Esophagus muscularis mucosa (tissue), 4 donors: ENCODE measurements around the gene MNS1. TPM values are rescaled to one million over a fixed set of nuclear protein-coding genes. Genes with fewer than 3 reads are reported as not detected.

Experiments used
- DNase-seq: peaks from one replicate; pipeline ENCODE4 v3.0.0-alpha.2; 2017; ENCODE audit errors: extremely low spot score
- H3K27ac ChIP-seq, 4 donors: fragments of 200-600 bp; sonication (generic); replicated peaks in 1 of 4; 1 replicate in 3 of 4; 2 replicates in 1 of 4; pipeline ENCODE4 v1.5.1; 2016 to 2019; ENCODE audit warnings: mild to moderate bottlenecking in 1 of 4
- H3K27me3 ChIP-seq, 4 donors: fragments of 200-600 bp; sonication (generic); one replicate each; pipeline versions ENCODE4 v1.5.1 to v1.6.0; 2016 to 2019
- H3K36me3 ChIP-seq, 4 donors: fragments of 200-600 bp; sonication (generic); one replicate each; pipeline ENCODE4 v1.5.1; 2016 to 2019
- H3K4me1 ChIP-seq, 4 donors: fragments of 200-600 bp; sonication (generic); one replicate each; pipeline ENCODE4 v1.5.1; 2016 to 2019
- H3K4me3 ChIP-seq, 4 donors: fragments of 200-600 bp; sonication (generic); 1 replicate in 2 of 4; 2 replicates in 2 of 4; pipeline ENCODE4 v1.5.1; 2016 to 2019; ENCODE audit warnings: mild to moderate bottlenecking in 4 of 4, moderate library complexity in 1 of 4
- H3K9me3 ChIP-seq, 4 donors: fragments of 200-600 bp; sonication (generic); 1 replicate in 3 of 4; 2 replicates in 1 of 4; pipeline ENCODE4 v1.5.1; 2016 to 2019
- CTCF ChIP-seq, 3 experiments: fragments of 200-600 bp in 2 of 3; fragments of 450-650 bp in 1 of 3; sonication (generic) in 2 of 3; IDR thresholded peaks; one replicate each; pipeline ENCODE4 v1.5.1; 2017 to 2019; ENCODE audit warnings: antibody characterized with exemption in 3 of 3, mild to moderate bottlenecking in 2 of 3, moderate library complexity in 1 of 3
- EP300 ChIP-seq: sonication (generic); formaldehyde crosslinking; IDR thresholded peaks from one replicate; pipeline ENCODE4 v1.6.1; 2017; ENCODE audit warnings: antibody characterized with exemption
- POLR2A ChIP-seq: fragments of 450-650 bp; IDR thresholded peaks from one replicate; pipeline ENCODE4 v1.6.1; 2017; ENCODE audit warnings: antibody characterized with exemption, moderate library complexity, mild to moderate bottlenecking, low read depth
- POLR2AphosphoS5 ChIP-seq, 2 donors: sonication (generic); formaldehyde crosslinking; IDR thresholded peaks; one replicate each; pipeline ENCODE4 v1.6.1; 2017; ENCODE audit warnings: antibody characterized with exemption in 2 of 2
- WGBS: methylation state at CpG from one replicate; pipeline ENCODE4 v1.1.5; 2018; 5-methylcytosine and 5-hydroxymethylcytosine counted together
- intact Hi-C: fragments of 100-400 bp; cut with DNase I; formaldehyde crosslinking; loops from one replicate; pipeline ENCODE4 v1.15.1; 2023
- total RNA-seq, 4 donors: library from RNA; depleted of rRNA; stranded (reverse); fragments of >200 nt; gene quantifications; one replicate each; pipeline versions ENCODE4 v1.1.0 to v1.2.1, GENCODE V29; 2016

MNS1 gene
- total RNA-seq, 4 donors from 2014 or later: 0.42 to 0.66 (median 0.49) TPM

GRCh38 chr15:56390739-56391267, 74.1 kb downstream of the MNS1 start:
- no peaks in the 10 kb centered on the region for H3K27me3 ChIP-seq
- H3K27ac ChIP-seq: no peak overlapping the region
- no peak overlapping the region for H3K4me3 ChIP-seq
- DNase-seq: no peak
- intact Hi-C loops: no loop called here
- WGBS: 97% methylated on average over 2 of the region's 2 CpGs
- no peak for TF ChIP-seq EP300
- TF ChIP-seq POLR2A: no peak
- TF ChIP-seq CTCF (IDR thresholded peaks at IDR 0.05): no peak
- TF ChIP-seq POLR2AphosphoS5 (IDR thresholded peaks at IDR 0.05): no peak
- no peaks in the 10 kb centered on the region for H3K4me1 ChIP-seq
- H3K36me3 ChIP-seq: no peaks in the 10 kb centered on the region
- no peaks in the 10 kb centered on the region for H3K9me3 ChIP-seq

DNA sequence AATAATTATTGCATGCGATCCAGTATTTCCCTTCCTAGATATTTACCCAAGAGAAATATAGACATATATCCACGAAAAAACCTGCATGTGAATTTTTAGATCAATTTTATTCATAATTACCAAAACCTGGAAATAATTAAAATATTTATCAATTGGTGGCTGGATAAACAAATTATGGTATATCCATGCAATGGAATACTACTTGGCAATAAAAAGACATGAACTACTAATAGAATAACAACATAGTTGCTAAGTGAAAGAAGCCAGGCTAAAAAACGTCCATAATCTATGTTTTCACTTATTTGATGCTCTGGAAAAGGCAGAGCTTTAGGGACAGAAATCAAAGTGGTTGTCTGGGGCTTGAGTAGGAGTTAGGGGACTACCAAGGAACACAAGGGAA, 79.0 kb downstream of the MNS1 start:
- intact Hi-C loops: no loop called here
- Histone ChIP-seq H3K36me3 (no peaks in the 10 kb centered on the region), H3K9me3 (no peaks in the 10 kb centered on the region), H3K27ac (no peak overlapping the region), H3K27me3 (no peaks in the 10 kb centered on the region), H3K4me1 (no peaks in the 10 kb centered on the region), H3K4me3 (no peak overlapping the region)
- 92% methylated on average over 3 of the region's 3 CpGs for WGBS
- no peak for DNase-seq
- TF ChIP-seq POLR2AphosphoS5 (IDR thresholded peaks at IDR 0.05): no peak
- TF ChIP-seq POLR2A: no peak
- TF ChIP-seq EP300: no peak
- no peak for TF ChIP-seq CTCF (IDR thresholded peaks at IDR 0.05)

DNA sequence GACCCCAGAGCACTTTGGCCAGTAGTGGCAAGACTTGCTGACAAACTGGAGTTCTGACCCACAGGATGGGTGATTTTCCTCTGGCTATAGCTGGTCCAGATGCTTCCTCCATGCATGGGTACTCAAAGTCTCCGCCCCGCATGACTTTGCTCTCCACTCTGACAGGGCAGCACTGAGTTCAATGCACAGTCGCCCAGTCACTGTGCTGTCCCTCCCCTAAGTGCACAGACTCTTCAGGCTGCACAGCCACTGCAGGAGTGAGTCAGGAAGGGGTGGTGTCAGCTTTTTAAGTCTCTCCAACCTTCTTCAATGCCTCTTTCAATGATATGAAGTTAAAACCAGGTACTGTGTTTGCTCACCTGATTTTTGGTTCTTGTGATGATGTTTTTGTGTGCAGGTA, 81.9 kb downstream of the MNS1 start:
- H3K4me1 ChIP-seq: no peaks in the 10 kb centered on the region
- H3K9me3 ChIP-seq: no peaks in the 10 kb centered on the region
- no peak overlapping the region for H3K27ac ChIP-seq
- intact Hi-C loops: no loop called here
- no peak overlapping the region for H3K4me3 ChIP-seq
- no peaks in the 10 kb centered on the region for H3K36me3 ChIP-seq
- WGBS: 85% methylated on average over 3 of the region's 3 CpGs
- TF ChIP-seq EP300: no peak
- TF ChIP-seq CTCF (IDR thresholded peaks at IDR 0.05): no peak
- H3K27me3 ChIP-seq: no peaks in the 10 kb centered on the region
- DNase-seq: no peak

Other genes with a start within 250 kb of the MNS1 start
- gene RFX7, start 221.3 kb downstream of the MNS1 start, total RNA-seq: 1 to 10 TPM; 5.4 to 8.3 (median 6.7) TPM
- 1 to 10 TPM; 3.1 to 5.4 (median 3.9) TPM for gene TEX9, start 99.7 kb downstream of the MNS1 start, total RNA-seq